Breast epithelium (tissue), 3 donors: Measurements from ENCODE around the gene FMN1.

ENCODE experiments used
- POLR2A ChIP-seq: fragments of 450-650 bp; IDR thresholded peaks from one replicate; pipeline ENCODE4 v1.6.1; 2016; ENCODE audit warnings: antibody characterized with exemption, mild to moderate bottlenecking, moderate library complexity
- TF ChIP-seq, protein P1 (sequence below), 3 donors: fragments of 450-650 bp; IDR thresholded peaks; one replicate each; pipeline ENCODE4 v1.5.1; 2016 to 2017; ENCODE audit warnings: antibody characterized with exemption in 3 of 3, mild to moderate bottlenecking in 3 of 3, moderate library complexity in 3 of 3

DNA sequence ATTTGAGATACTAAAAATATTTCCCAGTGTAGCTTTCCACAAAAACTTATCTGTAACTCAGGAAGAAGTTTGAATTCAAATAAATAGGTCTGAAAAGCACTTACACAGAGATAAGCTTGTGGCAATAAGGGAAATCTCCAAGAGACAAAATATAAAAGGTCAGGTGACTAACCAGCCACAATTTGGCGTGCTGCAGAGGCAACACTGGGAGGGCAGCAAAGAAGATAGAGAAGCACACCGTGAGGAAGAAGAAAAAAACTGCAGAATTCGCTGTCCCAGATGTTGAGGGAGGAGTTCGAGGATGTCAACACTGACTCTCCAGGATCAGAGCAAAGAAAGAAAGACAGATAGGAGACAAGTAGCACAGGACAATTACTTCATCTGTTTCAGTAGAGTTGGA, 204.4 kb downstream of the FMN1 start:
- TF ChIP-seq, protein P1, sequence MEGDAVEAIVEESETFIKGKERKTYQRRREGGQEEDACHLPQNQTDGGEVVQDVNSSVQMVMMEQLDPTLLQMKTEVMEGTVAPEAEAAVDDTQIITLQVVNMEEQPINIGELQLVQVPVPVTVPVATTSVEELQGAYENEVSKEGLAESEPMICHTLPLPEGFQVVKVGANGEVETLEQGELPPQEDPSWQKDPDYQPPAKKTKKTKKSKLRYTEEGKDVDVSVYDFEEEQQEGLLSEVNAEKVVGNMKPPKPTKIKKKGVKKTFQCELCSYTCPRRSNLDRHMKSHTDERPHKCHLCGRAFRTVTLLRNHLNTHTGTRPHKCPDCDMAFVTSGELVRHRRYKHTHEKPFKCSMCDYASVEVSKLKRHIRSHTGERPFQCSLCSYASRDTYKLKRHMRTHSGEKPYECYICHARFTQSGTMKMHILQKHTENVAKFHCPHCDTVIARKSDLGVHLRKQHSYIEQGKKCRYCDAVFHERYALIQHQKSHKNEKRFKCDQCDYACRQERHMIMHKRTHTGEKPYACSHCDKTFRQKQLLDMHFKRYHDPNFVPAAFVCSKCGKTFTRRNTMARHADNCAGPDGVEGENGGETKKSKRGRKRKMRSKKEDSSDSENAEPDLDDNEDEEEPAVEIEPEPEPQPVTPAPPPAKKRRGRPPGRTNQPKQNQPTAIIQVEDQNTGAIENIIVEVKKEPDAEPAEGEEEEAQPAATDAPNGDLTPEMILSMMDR (IDR thresholded peaks at IDR 0.05) = no peak
- TF ChIP-seq POLR2A = no peak
